HG03108 (cell line): ENCODE results near the gene CEP85.
"Not testable (repeated sequence)": the region's sequence is repeated elsewhere in the genome, so short reads cannot be mapped to it uniquely, and the experiment has no call there.

ENCODE experiments used
- ATAC-seq: cut with Tn5 transposase; IDR thresholded peaks from one replicate; pipeline ENCODE4 v1.9.1; 2021; ENCODE audit warnings: moderate library complexity; ENCODE audit not compliant: unreplicated experiment

The CEP85 gene

GRCh38 chr1:26288311-26288941 lies 54.4 kb downstream of the CEP85 start:
- no peak for ATAC-seq

- ATAC-seq = no peak
These were observed 55.4 kb downstream of the CEP85 start for GRCh38 chr1:26289158-26290059.

DNA sequence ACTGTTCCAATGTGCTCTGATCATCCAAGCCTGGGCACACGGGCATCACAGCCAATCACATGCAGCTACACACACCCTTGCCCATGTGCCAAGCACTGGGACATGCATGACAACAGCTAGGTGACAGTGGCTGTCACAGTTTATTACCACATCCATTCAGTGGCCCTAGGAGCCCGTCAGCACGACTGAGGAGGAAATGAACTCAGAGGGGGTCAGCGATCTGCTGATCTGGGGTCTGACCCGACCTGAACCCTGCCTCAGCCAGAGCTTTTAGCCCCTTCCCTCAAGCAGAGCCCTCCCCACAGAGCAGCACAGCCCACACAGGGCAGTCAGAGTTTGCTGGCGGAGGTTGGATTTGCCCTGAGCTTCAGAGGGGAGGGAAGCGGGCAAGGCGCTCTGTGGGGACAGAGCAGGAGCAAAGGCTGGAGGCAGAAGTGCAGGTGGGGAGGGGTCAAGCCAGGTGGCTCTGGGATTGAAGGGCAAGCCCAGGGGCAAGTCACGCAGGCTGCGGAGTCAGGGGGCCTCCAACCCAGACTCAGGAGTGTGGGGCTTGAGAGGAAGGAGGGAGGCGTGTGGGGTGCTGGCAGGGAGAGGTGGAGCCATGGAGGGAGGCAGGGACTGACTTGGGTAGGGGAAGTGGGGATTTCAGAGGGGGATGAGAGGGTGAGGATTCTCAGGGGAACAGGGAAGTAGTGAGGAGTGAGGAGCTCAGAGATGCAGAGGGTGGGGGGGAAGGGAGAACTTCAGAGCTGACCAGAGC lies 56.3 kb downstream of the CEP85 start:
- no peak for ATAC-seq

GRCh38 chr1:26290882-26291261 lies 56.9 kb downstream of the CEP85 start:
- ATAC-seq = no peak

DNA sequence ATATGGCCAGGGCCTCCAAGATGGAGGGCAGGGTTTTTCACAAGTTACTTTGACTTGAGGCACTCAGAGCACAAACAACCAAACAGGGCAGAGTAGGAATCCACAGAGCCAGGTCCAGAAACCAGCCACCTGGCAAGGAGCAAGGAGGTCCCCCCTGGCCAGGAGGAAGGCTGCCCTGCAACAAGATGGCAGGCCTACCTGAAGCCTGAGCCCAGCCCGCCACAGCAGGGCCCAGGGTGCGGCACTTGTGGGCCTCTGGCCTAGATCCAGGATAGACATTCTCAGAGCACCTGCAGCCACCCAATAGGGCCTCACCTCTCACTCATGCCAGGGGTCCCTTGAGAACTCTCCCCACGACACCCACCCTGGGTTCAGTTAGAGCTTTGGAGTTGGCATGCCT lies 57.4 kb downstream of the CEP85 start:
- ATAC-seq = no peak

DNA sequence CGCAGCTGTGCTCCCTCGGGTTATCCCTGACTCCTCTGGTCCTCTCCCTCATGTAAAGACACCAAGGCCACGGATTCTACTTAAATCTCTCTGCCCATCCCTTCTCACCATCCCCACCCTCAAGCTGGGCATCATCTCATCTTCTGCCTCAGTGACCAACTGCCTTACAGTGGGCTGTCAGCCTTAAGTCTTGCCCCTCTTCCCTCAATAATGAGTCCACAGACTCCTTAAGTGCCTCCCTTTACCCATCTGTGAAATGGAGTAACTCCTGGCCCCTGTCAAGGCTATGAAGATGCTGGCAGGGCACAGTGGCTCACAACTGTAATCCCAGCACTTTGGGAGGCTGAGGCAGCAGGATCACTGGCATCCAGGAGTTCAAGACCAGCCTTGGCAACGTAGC lies 57.9 kb downstream of the CEP85 start:
- no peak for ATAC-seq

DNA sequence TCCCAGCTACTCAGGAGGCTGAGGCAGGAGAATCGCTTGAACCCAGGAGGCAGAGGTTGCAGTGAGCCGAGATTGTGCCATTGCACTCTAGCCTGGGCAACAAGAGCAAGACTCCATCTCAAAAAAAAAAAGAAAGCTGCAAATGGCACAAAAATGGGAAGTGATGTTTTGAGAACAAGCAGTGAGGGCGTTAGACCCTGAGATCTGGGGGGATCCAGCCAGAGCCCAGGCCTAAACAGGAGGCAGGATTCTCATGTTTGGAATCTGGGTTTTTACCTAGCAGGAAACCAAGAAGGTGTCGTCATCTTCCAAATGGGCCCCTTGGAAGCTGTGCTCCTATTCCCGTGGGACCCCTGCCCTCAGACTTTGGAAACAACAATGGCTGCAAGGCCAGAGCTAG lies 58.7 kb downstream of the CEP85 start:
- ATAC-seq = not testable (repeated sequence)

GRCh38 chr1:26293911-26294463 lies 60.0 kb downstream of the CEP85 start:
- no peak for ATAC-seq

DNA sequence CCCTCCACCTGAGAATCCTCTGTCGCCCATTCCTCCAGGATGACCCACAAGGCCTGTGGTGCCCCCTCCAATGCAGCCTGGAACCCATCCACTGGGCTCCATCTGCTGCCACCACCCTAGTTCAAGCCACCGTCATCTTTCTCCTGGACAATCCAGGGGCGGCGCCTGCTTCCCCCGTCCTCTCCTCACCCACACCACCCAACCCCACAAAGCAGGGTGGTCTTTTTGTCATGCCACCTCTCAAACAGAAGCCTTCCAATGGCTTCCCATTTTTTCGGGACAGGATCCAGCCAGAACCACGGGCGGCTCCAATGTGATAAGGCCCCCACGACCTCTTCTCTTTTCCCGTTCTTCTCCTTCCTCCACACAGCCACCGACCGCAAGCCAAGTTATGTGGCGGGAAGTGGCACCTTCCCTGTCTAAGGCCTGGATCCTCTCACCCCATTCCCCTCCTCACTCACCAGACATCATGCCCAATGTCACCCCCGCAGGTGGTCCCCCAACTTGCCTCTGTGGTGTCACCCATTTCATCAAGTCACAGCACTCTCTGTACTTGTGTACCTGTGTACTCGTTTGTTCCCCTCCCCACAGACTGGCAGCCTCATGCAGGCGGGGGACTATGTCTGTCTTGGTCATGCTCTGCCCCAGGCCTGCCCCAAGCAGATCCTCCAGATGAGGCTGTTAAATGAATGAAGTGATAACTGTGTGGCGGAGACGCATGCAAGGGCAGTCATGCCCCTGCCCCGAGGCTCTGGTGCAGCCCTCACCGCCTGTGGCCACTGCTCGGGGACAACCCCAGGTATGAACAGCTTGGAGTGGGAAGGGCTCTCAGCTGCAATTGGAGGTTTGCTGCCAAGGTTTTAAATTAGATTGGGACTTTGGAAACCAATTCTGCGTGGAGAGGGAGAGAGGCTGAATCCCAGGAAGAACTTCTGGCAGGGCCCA lies 61.5 kb downstream of the CEP85 start:
- ATAC-seq = no peak

GRCh38 chr1:26296340-26297056 lies 62.5 kb downstream of the CEP85 start:
- ATAC-seq = no peak

GRCh38 chr1:26297057-26297790 lies 63.2 kb downstream of the CEP85 start:
- ATAC-seq = no peak

GRCh38 chr1:26297791-26298124 lies 63.8 kb downstream of the CEP85 start:
- ATAC-seq = no peak

DNA sequence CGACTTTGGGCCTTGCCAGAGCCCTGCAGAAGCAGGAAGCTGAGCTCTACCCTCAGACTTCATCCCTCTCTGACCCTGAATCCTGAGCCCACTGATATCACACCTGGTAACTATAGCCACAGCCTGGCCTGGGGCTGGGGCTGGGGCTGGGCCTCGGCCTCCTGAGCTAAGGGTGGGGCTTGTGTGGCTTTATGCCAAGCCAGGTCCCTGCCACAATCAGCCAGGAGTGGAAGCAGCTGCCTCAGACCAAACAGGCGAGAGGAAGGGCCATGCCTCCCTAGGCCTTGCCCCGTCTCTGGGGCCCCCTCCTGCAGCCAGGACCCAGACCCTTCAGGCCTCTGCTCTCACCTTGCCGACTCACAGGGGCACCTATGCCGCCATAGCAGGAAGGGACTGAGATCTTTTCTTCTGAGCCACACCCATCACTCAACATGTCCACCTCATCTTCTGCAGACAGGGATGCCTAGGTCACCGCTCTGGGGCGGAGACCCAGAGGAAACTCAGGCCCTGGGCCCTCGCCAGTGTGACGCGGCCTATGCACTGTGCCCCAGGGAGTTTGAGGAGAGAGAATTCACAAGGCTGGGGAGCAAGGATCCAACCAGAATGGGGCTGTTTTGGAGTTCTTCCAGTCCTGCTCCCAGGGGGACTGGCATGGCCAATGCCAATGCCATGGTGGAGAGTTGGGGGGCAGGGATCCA lies 66.7 kb downstream of the CEP85 start:
- ATAC-seq = no peak

GRCh38 chr1:26302733-26303405 lies 68.9 kb downstream of the CEP85 start:
- no peak for ATAC-seq

DNA sequence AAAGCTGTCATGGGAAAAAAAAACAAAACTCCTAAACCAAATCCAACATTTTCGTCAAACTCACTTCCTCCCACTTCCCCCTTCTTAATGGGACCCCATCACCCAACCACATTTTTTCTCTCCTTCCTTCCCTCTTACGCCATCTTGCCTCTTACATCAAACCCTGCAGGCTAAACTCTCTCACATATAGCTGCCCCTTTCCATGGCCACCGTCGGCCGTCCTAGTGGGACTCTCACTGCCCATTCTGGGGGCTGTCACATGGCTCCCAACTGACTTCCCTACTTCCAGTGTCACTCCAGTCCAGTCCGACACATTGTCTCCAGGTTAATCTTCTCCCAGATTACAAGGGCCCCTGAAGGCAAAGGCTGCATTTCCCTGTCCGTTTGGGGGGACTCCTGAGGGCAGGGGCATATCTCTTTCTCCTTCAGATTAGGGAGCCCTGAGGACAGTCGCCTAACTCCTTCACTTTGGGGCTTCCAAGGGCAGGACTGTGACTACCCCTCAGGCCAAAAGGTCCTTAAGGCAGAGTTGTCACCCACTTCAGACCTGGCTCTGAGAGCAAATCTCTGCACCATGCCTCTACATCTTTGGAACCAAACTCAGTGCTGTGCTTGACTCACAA lies 71.8 kb downstream of the CEP85 start:
- ATAC-seq = no peak

DNA sequence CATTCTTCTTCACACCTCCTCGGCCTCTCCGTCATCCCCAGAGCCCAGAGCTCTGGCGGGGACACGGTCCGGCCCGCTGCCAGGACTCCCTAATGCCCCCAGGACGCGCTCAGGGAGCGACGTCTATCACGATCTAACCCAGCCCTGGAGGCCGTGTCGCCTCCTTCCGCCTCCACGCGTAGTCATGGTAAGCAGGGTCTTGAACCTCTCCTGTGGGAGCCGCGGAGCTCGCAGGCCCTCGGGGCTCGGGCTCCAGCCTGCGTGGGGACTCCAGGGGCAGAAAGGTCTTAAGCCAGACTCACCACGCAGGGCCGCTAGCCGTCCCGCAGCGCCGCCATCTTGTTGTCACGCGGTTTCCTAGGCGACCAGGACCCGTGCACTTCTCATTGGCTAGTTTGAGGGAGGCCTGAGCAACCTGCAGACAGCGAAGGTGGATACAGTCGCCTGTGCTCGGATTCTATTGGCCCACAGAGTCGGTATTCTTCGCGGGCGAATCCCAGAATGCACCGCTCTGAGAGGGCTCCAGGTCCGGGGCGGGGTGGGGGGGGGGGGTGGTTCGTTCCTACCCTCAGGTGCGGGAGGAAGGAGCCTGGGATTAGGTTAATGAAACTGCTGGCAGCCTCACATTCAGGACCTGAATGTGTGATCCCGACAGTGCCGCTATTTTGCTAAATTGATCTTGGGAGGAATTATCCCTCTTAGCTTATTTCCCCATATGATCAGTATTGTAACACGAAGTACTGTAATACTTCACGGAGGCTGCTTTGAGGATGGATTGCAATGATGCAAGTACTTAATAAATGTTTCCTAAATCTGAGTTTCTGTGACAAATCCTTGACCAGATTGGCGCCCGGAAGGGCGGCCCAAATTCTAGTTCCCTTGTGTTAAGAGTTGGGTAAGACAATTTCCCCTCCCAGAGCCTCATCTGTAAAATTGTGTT lies 72.6 kb downstream of the CEP85 start, which contains the start of gene UBXN11:
UBXN11 (minus strand) TSS at position 347 of the 940 bp plus-strand sequence. CDS start 3,753 bp downstream, outside the sequence.
- ATAC-seq = peak; percentile 96
